ENCODE measurements around the gene SLC35G3. TPM values are rescaled to one million over a fixed set of nuclear protein-coding genes. Genes with fewer than 3 reads are reported as not detected.
"Not testable (repeated sequence)": the region's sequence is repeated elsewhere in the genome, so short reads cannot be mapped to it uniquely, and the experiment has no call there.

Gene SLC35G3
- total and polyA plus RNA-seq, 2 donors (not counting 1 experiment from before 2014, with no cell fraction given) = not detected

GRCh38 chr17:35210741-35211140 lies 16.5 kb upstream of the SLC35G3 start:
- no peaks in the 10 kb centered on the region for H3K4me1 ChIP-seq (ENCODE audit: control insufficient read depth, extremely low read depth, insufficient read depth, low read length)
- H3K9me3 ChIP-seq (ENCODE audit: control insufficient read depth, insufficient read depth, low read depth, low read length) = no peaks in the 10 kb centered on the region
- no peak overlapping the region for H2AFZ ChIP-seq (ENCODE audit: low read length)
- H3K79me2 ChIP-seq (ENCODE audit: control insufficient read depth, insufficient read depth, low read length) = no peaks in the 10 kb centered on the region
- H3K4me2 ChIP-seq (ENCODE audit: extremely low read depth, insufficient read depth, low read length) = no peak overlapping the region
- no peak overlapping the region for H3K9ac ChIP-seq (ENCODE audit: insufficient read depth, low read length)
- no peak overlapping the region for H3K27ac ChIP-seq (ENCODE audit: insufficient read depth, low read length)
- no peaks in the 10 kb centered on the region for H4K20me1 ChIP-seq (ENCODE audit: control insufficient read depth, extremely low read depth, insufficient read depth, low read length)
- peaks cover under 1% of the 10 kb centered on the region for H3K27me3 ChIP-seq (ENCODE audit: control insufficient read depth, insufficient read depth, low read length)
- DNase-seq (ENCODE audit: low read depth in 2 of 2) = no peak
- no peak overlapping the region for H3K4me3 ChIP-seq (replicated peaks in 1 of 4; ENCODE audit: control extremely low read depth in 1 of 4, insufficient read depth in 1 of 4, low read depth in 3 of 4, low read length in 4 of 4)
- H3K36me3 ChIP-seq (ENCODE audit: control insufficient read depth, insufficient read depth, low read length) = no peaks in the 10 kb centered on the region
- TF ChIP-seq EZH2 (IDR thresholded peaks at IDR 0.05; ENCODE audit: low read length, missing control alignments) = no peak
- no peak for TF ChIP-seq CTCF (conservative IDR thresholded peaks at IDR 0.05 in 1 of 2, IDR thresholded peaks at IDR 0.05 in 1 of 2; ENCODE audit: low read depth in 1 of 2, low read length in 2 of 2)

DNA sequence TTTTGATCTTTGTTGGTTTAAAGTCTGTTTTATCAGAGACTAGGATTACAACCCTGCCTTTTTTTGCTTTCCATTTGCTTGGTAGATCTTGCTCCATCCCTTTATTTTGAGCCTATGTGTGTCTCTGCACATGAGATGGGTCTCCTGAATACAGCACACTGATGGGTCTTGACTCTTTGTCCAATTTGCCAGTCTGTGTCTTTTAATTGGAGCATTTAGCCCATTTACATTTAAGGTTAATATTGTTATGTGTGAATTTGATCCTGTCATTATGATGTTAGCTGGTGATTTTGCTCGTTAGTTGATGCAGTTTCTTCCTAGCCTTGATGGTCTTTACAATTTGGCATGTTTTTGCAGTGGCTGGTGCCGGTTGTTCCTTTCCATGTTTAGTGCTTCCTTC lies 8.4 kb upstream of the SLC35G3 start:
- not testable (repeated sequence) for H3K4me2 ChIP-seq (ENCODE audit: extremely low read depth, insufficient read depth, low read length); H3K27ac ChIP-seq (ENCODE audit: insufficient read depth, low read length); H3K9me3 ChIP-seq (ENCODE audit: control insufficient read depth, insufficient read depth, low read depth, low read length); DNase-seq (ENCODE audit: low read depth in 2 of 2); H3K36me3 ChIP-seq (ENCODE audit: control insufficient read depth, insufficient read depth, low read length); H3K4me1 ChIP-seq (ENCODE audit: control insufficient read depth, extremely low read depth, insufficient read depth, low read length); H3K27me3 ChIP-seq (ENCODE audit: control insufficient read depth, insufficient read depth, low read length); H3K4me3 ChIP-seq (replicated peaks in 1 of 4; ENCODE audit: control extremely low read depth in 1 of 4, insufficient read depth in 1 of 4, low read depth in 3 of 4, low read length in 4 of 4); H3K9ac ChIP-seq (ENCODE audit: insufficient read depth, low read length); H4K20me1 ChIP-seq (ENCODE audit: control insufficient read depth, extremely low read depth, insufficient read depth, low read length); H2AFZ ChIP-seq (ENCODE audit: low read length); H3K79me2 ChIP-seq (ENCODE audit: control insufficient read depth, insufficient read depth, low read length)

DNA sequence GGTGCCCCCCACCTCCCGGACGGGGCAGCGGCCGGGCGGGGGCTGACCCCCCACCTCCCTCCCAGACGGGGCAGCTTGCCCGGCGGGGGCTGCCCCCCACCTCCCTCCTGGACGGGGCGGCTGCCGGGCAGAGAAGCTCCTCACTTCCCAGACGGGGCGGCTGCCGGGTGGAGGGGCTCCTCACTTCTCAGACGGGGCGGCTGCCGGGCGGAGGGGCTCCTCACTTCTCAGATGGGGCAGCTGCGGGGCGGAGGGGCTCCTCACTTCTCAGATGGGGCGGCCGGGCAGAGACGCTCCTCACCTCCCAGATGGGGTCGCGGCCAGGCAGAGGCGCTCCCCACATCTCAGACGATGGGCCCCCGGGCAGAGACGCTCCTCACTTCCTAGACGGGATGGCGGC lies 869 bp upstream of the SLC35G3 start:
- not testable (repeated sequence) for H3K27ac ChIP-seq (ENCODE audit: insufficient read depth, low read length); H2AFZ ChIP-seq (ENCODE audit: low read length); H3K27me3 ChIP-seq (ENCODE audit: control insufficient read depth, insufficient read depth, low read length); H4K20me1 ChIP-seq (ENCODE audit: control insufficient read depth, extremely low read depth, insufficient read depth, low read length); H3K4me2 ChIP-seq (ENCODE audit: extremely low read depth, insufficient read depth, low read length); H3K79me2 ChIP-seq (ENCODE audit: control insufficient read depth, insufficient read depth, low read length); H3K4me3 ChIP-seq (replicated peaks in 1 of 4; ENCODE audit: control extremely low read depth in 1 of 4, insufficient read depth in 1 of 4, low read depth in 3 of 4, low read length in 4 of 4); H3K9me3 ChIP-seq (ENCODE audit: control insufficient read depth, insufficient read depth, low read depth, low read length); DNase-seq (ENCODE audit: low read depth in 2 of 2); H3K4me1 ChIP-seq (ENCODE audit: control insufficient read depth, extremely low read depth, insufficient read depth, low read length); H3K9ac ChIP-seq (ENCODE audit: insufficient read depth, low read length); H3K36me3 ChIP-seq (ENCODE audit: control insufficient read depth, insufficient read depth, low read length)

- H4K20me1 ChIP-seq (ENCODE audit: control insufficient read depth, extremely low read depth, insufficient read depth, low read length) = no peaks in the 10 kb centered on the region
- no peak overlapping the region for H3K9ac ChIP-seq (ENCODE audit: insufficient read depth, low read length)
- no peak overlapping the region for H3K4me2 ChIP-seq (ENCODE audit: extremely low read depth, insufficient read depth, low read length)
- H3K27ac ChIP-seq (ENCODE audit: insufficient read depth, low read length) = no peak overlapping the region
- H3K27me3 ChIP-seq (ENCODE audit: control insufficient read depth, insufficient read depth, low read length) = no peaks in the 10 kb centered on the region
- H3K4me1 ChIP-seq (ENCODE audit: control insufficient read depth, extremely low read depth, insufficient read depth, low read length) = no peaks in the 10 kb centered on the region
- DNase-seq (ENCODE audit: low read depth in 2 of 2) = no peak
- H3K79me2 ChIP-seq (ENCODE audit: control insufficient read depth, insufficient read depth, low read length) = no peaks in the 10 kb centered on the region
- H2AFZ ChIP-seq (ENCODE audit: low read length) = no peak overlapping the region
- no peaks in the 10 kb centered on the region for H3K9me3 ChIP-seq (ENCODE audit: control insufficient read depth, insufficient read depth, low read depth, low read length)
- TF ChIP-seq CTCF (conservative IDR thresholded peaks at IDR 0.05 in 1 of 2, IDR thresholded peaks at IDR 0.05 in 1 of 2; ENCODE audit: low read depth in 1 of 2, low read length in 2 of 2) (no peak), EZH2 (IDR thresholded peaks at IDR 0.05; ENCODE audit: low read length, missing control alignments) (no peak)
- no peak overlapping the region for H3K4me3 ChIP-seq (replicated peaks in 1 of 4; ENCODE audit: control extremely low read depth in 1 of 4, insufficient read depth in 1 of 4, low read depth in 3 of 4, low read length in 4 of 4)
- no peaks in the 10 kb centered on the region for H3K36me3 ChIP-seq (ENCODE audit: control insufficient read depth, insufficient read depth, low read length)
These were observed 1.5 kb downstream of the SLC35G3 start for GRCh38 chr17:35192708-35193107.
